K562 (cell line): ENCODE results near the gene SERTAD1. TPM values are rescaled to one million over a fixed set of nuclear protein-coding genes. Genes with fewer than 3 reads are reported as not detected.

Source experiments
- DIDO1 ChIP-seq: fragments of 450-650 bp; IDR thresholded peaks from 2 replicates; pipeline ENCODE4 v1.6.1; 2016; ENCODE audit warnings: low read depth, missing biosample characterization, missing genetic modification characterization
- ERF ChIP-seq: fragments of 450-650 bp; formaldehyde crosslinking; IDR thresholded peaks from 2 replicates; pipeline ENCODE4 v1.4.0; 2020; ENCODE audit warnings: mild to moderate bottlenecking, mixed read lengths
- HDAC6 ChIP-seq: IDR thresholded peaks from 2 replicates; pipeline ENCODE4 v1.6.1; 2012; ENCODE audit warnings: low read depth, mild to moderate bottlenecking, control low read depth, inconsistent platforms, low read length, moderate library complexity
- HLTF ChIP-seq: fragments of 450-650 bp; IDR thresholded peaks from 2 replicates; pipeline ENCODE4 v1.6.1; 2016
- HNRNPLL ChIP-seq: fragments of 200-400 bp; formaldehyde crosslinking; IDR thresholded peaks from 2 replicates; pipeline ENCODE4 v1.6.1; 2017; ENCODE audit warnings: low read length, low read depth, mild to moderate bottlenecking; ENCODE audit not compliant: poor library complexity, severe bottlenecking
- KLF10 ChIP-seq: fragments of 250-450 bp; sonication (Bioruptor Pico); IDR thresholded peaks from 2 replicates; pipeline ENCODE4 v1.6.1; 2021; ENCODE audit warnings: matching md5 sums
- NELFE ChIP-seq: IDR thresholded peaks from 2 replicates; pipeline ENCODE4 v1.6.1; 2011; ENCODE audit warnings: mild to moderate bottlenecking; ENCODE audit not compliant: insufficient read depth, insufficient read length
- PHF8 ChIP-seq: fragments of 200-600 bp; sonication (generic); IDR thresholded peaks from 2 replicates; pipeline ENCODE4 v1.6.1; 2012; ENCODE audit warnings: mixed run types, mild to moderate bottlenecking, inconsistent platforms, low read length, moderate library complexity, borderline replicate concordance
- SFPQ ChIP-seq: fragments of 200-400 bp; formaldehyde crosslinking; IDR thresholded peaks from 2 replicates; pipeline ENCODE4 v1.6.1; 2017; ENCODE audit warnings: mild to moderate bottlenecking, low read depth, low read length, moderate library complexity
- SNIP1 ChIP-seq: fragments of 450-650 bp; IDR thresholded peaks from 2 replicates; pipeline ENCODE4 v1.7.1; 2017; ENCODE audit warnings: low read depth, mild to moderate bottlenecking
- SRF ChIP-seq, 2 experiments: fragments of 250-450, 450-650 bp in 1 of 2; sonication (Bioruptor Pico) in 1 of 2; sonication (generic) in 1 of 2; formaldehyde crosslinking; IDR thresholded peaks; 2 replicates each; pipeline versions ENCODE4 v1.5.0 to v1.5.1; 2020 to 2022; ENCODE audit warnings: mild to moderate bottlenecking in 1 of 2, missing genetic modification reagents in 1 of 2
- TBP ChIP-seq: optimal IDR thresholded peaks from 2 replicates; pipeline ENCODE3; 2011; ENCODE audit warnings: low read depth, low read length, improper control_type of control experiment
- TRIM28 ChIP-seq: fragments of 450-650 bp; IDR thresholded peaks from 2 replicates; pipeline ENCODE4 v1.6.1; 2017
- U2AF2 ChIP-seq: fragments of 200-400 bp; formaldehyde crosslinking; optimal IDR thresholded peaks from 2 replicates; pipeline ENCODE3; 2017; ENCODE audit warnings: low read depth, mild to moderate bottlenecking, low read length
- ZNF121 ChIP-seq: sonication (generic); formaldehyde crosslinking; conservative IDR thresholded peaks from 2 replicates; pipeline ENCODE4 v1.8.0; 2022; ENCODE audit warnings: missing genetic modification reagents
- ZNF143 ChIP-seq: sonication (generic); formaldehyde crosslinking; IDR thresholded peaks from 2 replicates; pipeline ENCODE4 v1.9.0; 2022; ENCODE audit warnings: mild to moderate bottlenecking, missing genetic modification reagents
- ZNF217 ChIP-seq: sonication (generic); formaldehyde crosslinking; IDR thresholded peaks from 2 replicates; pipeline ENCODE4 v1.8.0; 2022; ENCODE audit warnings: mild to moderate bottlenecking, missing genetic modification reagents
- ZNF668 ChIP-seq: fragments of 250-450 bp; sonication (Bioruptor Pico); IDR thresholded peaks from 2 replicates; pipeline ENCODE4 v1.8.0; 2022; ENCODE audit warnings: mild to moderate bottlenecking, inconsistent platforms
- ZNF695 ChIP-seq: fragments of 450-650 bp; formaldehyde crosslinking; IDR thresholded peaks from 2 replicates; pipeline ENCODE4 v1.4.0; 2020; ENCODE audit warnings: mild to moderate bottlenecking, moderate library complexity
- polyA plus RNA-seq, 8 experiments: library from polyadenylated mRNA; depleted of rRNA in 4 of 8; stranded (reverse) in 5 of 8; unstranded in 3 of 8; fragments of >200 nt; fragmentation: Nextera tagmentation in 2 of 8; fragmentation: Illumina TruSeq in 1 of 8; extraction: Ambion mirVana in 2 of 8; extraction: Trizol in 1 of 8; gene quantifications; 2 replicates each; pipeline versions ENCODE4 v1.2.1 to v1.2.3, GENCODE V29; 2011 to 2014; ENCODE audit warnings: inconsistent platforms in 1 of 8, missing spikeins in 1 of 8
- total RNA-seq, 7 experiments: library from RNA; depleted of rRNA in 6 of 7; stranded (reverse); fragments of >200 nt in 6 of 7; fragmentation: Illumina TruSeq in 2 of 7; extraction: Trizol in 2 of 7; gene quantifications; 2 replicates each; pipeline versions ENCODE4 v1.2.1 to v1.2.3, GENCODE V29; 2011 to 2021; ENCODE audit warnings: low replicate concordance in 1 of 7
- TF ChIP-seq, protein P1 (sequence below): fragments of 250-450 bp; sonication (Bioruptor Pico); IDR thresholded peaks from 2 replicates; pipeline ENCODE4 v1.8.0; 2022; ENCODE audit warnings: inconsistent platforms, mild to moderate bottlenecking, moderate library complexity, borderline replicate concordance
- TF ChIP-seq, protein P2 (sequence below): fragments of 250-450 bp; sonication (Bioruptor Pico); IDR thresholded peaks from 2 replicates; pipeline ENCODE4 v1.4.0; 2020; ENCODE audit warnings: borderline replicate concordance
- TF ChIP-seq, protein P3 (sequence below): IDR thresholded peaks from 2 replicates; pipeline ENCODE4 v1.6.1; 2011; ENCODE audit not compliant: insufficient read length; ENCODE audit errors: extremely low read depth

Gene SERTAD1
- total and polyA plus RNA-seq, 9 of the 15 experiments (the other 6 are each of a cell fraction or from before 2014, with no cell fraction given), result 0.15 to 8.7 (median 4.9) TPM

GRCh38 chr19:40425450-40426287, at the start of gene SERTAD1 (continued):
- TF ChIP-seq, protein P1, sequence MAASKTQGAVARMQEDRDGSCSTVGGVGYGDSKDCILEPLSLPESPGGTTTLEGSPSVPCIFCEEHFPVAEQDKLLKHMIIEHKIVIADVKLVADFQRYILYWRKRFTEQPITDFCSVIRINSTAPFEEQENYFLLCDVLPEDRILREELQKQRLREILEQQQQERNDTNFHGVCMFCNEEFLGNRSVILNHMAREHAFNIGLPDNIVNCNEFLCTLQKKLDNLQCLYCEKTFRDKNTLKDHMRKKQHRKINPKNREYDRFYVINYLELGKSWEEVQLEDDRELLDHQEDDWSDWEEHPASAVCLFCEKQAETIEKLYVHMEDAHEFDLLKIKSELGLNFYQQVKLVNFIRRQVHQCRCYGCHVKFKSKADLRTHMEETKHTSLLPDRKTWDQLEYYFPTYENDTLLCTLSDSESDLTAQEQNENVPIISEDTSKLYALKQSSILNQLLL (CRISPR knock-in tag), result no peak
- no peak for TF ChIP-seq ZNF217 (CRISPR knock-in tag)
- TF ChIP-seq HDAC6, result no peak
- TF ChIP-seq, protein P2, sequence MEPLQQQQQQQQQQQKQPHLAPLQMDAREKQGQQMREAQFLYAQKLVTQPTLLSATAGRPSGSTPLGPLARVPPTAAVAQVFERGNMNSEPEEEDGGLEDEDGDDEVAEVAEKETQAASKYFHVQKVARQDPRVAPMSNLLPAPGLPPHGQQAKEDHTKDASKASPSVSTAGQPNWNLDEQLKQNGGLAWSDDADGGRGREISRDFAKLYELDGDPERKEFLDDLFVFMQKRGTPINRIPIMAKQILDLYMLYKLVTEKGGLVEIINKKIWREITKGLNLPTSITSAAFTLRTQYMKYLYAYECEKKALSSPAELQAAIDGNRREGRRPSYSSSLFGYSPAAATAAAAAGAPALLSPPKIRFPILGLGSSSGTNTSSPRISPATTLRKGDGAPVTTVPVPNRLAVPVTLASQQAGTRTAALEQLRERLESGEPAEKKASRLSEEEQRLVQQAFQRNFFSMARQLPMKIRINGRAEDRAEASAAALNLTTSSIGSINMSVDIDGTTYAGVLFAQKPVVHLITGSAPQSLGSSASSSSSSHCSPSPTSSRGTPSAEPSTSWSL (CRISPR knock-in tag), result no peak
- TF ChIP-seq ZNF668 (CRISPR knock-in tag), result no peak
- TF ChIP-seq ZNF143 (CRISPR knock-in tag), result no peak
- peak; percentile 76 for TF ChIP-seq HNRNPLL
- peak; percentile 77; the same call in 1 of the 2 replicates for TF ChIP-seq ERF
- TF ChIP-seq ZNF695, result no peak
- no peak for TF ChIP-seq HLTF
- no peak for TF ChIP-seq NELFE
- no peak for TF ChIP-seq SFPQ
- TF ChIP-seq, protein P3, sequence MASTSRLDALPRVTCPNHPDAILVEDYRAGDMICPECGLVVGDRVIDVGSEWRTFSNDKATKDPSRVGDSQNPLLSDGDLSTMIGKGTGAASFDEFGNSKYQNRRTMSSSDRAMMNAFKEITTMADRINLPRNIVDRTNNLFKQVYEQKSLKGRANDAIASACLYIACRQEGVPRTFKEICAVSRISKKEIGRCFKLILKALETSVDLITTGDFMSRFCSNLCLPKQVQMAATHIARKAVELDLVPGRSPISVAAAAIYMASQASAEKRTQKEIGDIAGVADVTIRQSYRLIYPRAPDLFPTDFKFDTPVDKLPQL, result no peak
- no peak; a peak in 1 of 4 replicates for TF ChIP-seq SRF (CRISPR knock-in tag; IDR thresholded peaks at IDR 0.05)
- peak; percentile 67; the same call in 1 of the 2 replicates for TF ChIP-seq PHF8
- no peak for TF ChIP-seq U2AF2
- peak; percentile 97 for TF ChIP-seq TBP
- TF ChIP-seq KLF10 (CRISPR knock-in tag), result no peak
- no peak for TF ChIP-seq SNIP1
- TF ChIP-seq TRIM28, result no peak
- TF ChIP-seq ZNF121 (CRISPR knock-in tag), result peak; percentile 36; the same call in 1 of the 2 replicates
- no peak for TF ChIP-seq DIDO1 (tag)
